Measurements from ENCODE around the gene PPP2R5D.
A peak's percentile ranks its signal among the peaks of the same experiment; 100 is the strongest.

PPP2R5D gene

GRCh38 chr6:42959917-42960242, 24.5 kb upstream of the PPP2R5D start:
- DNase-seq (ENCODE audit: low spot score) = no peak
- TF ChIP-seq, protein P1, sequence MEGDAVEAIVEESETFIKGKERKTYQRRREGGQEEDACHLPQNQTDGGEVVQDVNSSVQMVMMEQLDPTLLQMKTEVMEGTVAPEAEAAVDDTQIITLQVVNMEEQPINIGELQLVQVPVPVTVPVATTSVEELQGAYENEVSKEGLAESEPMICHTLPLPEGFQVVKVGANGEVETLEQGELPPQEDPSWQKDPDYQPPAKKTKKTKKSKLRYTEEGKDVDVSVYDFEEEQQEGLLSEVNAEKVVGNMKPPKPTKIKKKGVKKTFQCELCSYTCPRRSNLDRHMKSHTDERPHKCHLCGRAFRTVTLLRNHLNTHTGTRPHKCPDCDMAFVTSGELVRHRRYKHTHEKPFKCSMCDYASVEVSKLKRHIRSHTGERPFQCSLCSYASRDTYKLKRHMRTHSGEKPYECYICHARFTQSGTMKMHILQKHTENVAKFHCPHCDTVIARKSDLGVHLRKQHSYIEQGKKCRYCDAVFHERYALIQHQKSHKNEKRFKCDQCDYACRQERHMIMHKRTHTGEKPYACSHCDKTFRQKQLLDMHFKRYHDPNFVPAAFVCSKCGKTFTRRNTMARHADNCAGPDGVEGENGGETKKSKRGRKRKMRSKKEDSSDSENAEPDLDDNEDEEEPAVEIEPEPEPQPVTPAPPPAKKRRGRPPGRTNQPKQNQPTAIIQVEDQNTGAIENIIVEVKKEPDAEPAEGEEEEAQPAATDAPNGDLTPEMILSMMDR (IDR thresholded peaks at IDR 0.05; ENCODE audit: extremely low read depth, insufficient read depth, missing control alignments) = no peak
- in situ Hi-C loops (cut with MboI; ENCODE audit: low pct_unique_long_range_greater_than_20kb, low sequenced_read_pairs, unreplicated experiment) = no loop called here

DNA sequence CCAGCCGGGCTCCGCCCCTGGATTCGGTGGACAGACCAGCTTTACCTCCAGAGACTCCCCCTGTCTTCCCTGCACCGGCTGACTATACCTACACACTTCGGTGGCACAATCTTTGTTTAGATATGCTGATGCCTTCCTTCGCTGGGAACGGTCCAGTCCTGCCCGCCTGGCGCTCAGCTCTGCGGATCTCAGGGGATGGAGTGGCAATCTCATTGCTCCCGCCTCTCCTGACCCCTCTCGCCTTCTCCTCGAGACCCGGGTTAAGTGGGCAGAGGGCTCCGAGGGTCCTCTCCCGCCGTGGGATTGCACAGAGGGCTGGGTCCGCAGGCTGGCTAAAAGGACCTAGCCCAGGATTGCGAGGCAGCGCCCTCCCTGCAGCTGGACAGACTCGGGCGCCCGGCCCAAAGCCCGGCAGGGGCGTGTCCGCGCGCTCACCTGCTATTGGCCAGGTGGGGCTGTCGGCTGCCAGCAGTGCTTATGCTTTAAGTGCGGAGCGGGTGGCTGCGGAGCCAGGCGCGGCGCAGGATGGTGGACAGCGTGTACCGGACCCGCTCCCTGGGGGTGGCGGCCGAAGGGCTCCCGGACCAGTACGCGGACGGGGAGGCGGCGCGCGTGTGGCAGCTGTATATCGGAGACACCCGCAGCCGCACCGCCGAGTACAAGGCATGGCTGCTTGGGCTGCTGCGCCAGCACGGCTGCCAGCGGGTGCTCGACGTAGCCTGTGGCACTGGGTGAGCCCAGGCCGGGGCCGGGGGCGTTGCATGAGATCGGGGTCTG, 23.9 kb upstream of the PPP2R5D start, which contains the start of gene GNMT:
TSS of gene GNMT (plus strand) at position 512 of the 777 bp plus-strand sequence. CDS start at position 526, 14 bp downstream.
- TF ChIP-seq, protein P1 (IDR thresholded peaks at IDR 0.05; ENCODE audit: extremely low read depth, insufficient read depth, missing control alignments) = no peak
- in situ Hi-C loops (cut with MboI; ENCODE audit: low pct_unique_long_range_greater_than_20kb, low sequenced_read_pairs, unreplicated experiment) = no loop called here
- peak; percentile 63 for DNase-seq (ENCODE audit: low spot score)

DNA sequence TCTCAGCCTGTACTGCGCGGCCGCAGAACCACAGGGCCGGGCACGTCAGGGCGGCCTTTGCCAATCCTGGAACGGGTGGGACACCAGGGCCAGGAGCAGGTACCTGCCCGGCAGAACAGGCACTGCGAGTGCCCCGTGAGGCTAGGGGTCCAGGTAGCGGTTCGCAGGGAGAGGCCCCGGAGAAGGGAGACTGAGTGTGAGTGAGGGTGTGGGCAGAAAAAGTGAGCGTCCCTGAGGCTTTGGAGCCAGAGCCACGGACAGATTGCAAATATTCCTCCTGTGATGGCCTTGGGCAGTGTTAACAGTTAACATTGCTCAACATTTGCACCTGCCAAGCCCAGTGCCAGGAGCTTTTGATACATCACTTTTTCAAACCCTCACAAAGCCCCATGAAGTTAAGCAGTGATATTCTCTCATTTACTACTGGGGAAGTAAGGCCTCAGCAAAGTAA, 23.3 kb upstream of the PPP2R5D start:
- in situ Hi-C loops (cut with MboI; ENCODE audit: low pct_unique_long_range_greater_than_20kb, low sequenced_read_pairs, unreplicated experiment) = no loop called here
- no peak for DNase-seq (ENCODE audit: low spot score)
- TF ChIP-seq, protein P1 (IDR thresholded peaks at IDR 0.05; ENCODE audit: extremely low read depth, insufficient read depth, missing control alignments) = no peak

DNA sequence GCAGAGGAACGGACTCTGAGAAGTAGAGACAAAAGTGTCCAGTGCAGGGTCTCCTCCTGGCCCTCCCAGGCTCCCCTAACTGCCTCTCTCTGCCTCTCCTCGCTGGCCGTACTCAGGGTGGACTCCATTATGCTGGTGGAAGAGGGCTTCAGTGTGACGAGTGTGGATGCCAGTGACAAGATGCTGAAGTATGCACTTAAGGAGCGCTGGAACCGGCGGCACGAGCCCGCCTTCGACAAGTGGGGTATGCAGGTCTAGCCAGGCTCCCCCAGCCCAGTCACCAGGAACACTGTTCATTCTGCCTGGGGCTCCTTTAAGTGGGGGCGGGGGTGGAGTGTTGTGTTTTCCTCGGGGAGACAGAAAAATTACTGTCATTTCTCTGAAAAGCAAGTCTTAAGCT, 22.3 kb upstream of the PPP2R5D start:
- in situ Hi-C loops (cut with MboI; ENCODE audit: low pct_unique_long_range_greater_than_20kb, low sequenced_read_pairs, unreplicated experiment) = no loop called here
- TF ChIP-seq, protein P1 (IDR thresholded peaks at IDR 0.05; ENCODE audit: extremely low read depth, insufficient read depth, missing control alignments) = no peak
- DNase-seq (ENCODE audit: low spot score) = no peak

- no peak for DNase-seq (ENCODE audit: low spot score)
- in situ Hi-C loops (cut with MboI; ENCODE audit: low pct_unique_long_range_greater_than_20kb, low sequenced_read_pairs, unreplicated experiment) = no loop called here
- TF ChIP-seq, protein P1 (IDR thresholded peaks at IDR 0.05; ENCODE audit: extremely low read depth, insufficient read depth, missing control alignments) = no peak
These were observed 21.7 kb upstream of the PPP2R5D start for GRCh38 chr6:42962502-42963178.

DNA sequence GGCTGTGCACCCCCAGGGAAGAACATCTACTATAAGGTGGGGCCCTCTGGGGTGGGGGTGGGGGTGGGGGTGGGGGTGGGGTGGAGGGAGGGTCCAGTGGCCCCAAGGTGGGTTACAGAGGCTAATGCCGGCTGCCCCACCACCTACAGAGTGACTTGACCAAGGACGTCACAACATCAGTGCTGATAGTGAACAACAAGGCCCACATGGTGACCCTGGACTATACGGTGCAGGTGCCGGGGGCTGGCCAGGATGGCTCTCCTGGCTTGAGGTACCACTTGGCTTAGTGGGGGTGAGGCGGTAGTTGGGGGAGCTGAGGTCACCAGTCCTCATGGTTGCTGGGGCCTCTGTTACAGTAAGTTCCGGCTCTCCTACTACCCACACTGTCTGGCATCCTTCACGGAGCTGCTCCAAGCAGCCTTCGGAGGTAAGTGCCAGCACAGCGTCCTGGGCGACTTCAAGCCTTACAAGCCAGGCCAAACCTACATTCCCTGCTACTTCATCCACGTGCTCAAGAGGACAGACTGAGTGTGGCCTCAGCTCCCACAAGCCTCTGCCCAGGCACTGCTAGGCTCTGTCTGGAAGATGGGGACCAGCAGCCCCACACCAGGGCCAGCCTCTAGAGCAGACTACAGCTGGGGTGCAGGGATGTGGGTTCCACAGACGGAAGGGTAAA, 21.1 kb upstream of the PPP2R5D start:
- TF ChIP-seq, protein P1 (IDR thresholded peaks at IDR 0.05; ENCODE audit: extremely low read depth, insufficient read depth, missing control alignments) = no peak
- DNase-seq (ENCODE audit: low spot score) = no peak
- in situ Hi-C loops (cut with MboI; ENCODE audit: low pct_unique_long_range_greater_than_20kb, low sequenced_read_pairs, unreplicated experiment) = no loop called here

Measured in GM13977 (cell line).